Measurements from ENCODE around the gene TEX22. TPM values are rescaled to one million over a fixed set of nuclear protein-coding genes. Genes with fewer than 3 reads are reported as not detected.
A peak's percentile ranks its signal among the peaks of the same experiment; 100 is the strongest.

TEX22 gene
- total RNA-seq, result 0.33 and 0.51 TPM in 2 replicates
- polyA plus RNA-seq, result 0.02 and 0.05 TPM in 2 replicates
- 0.13 TPM in 1 of 2 replicates, not detected in the other for polyA plus RNA-seq (2012)
- 0.35 TPM in 1 of 2 replicates, not detected in the other for polyA minus RNA-seq (ENCODE audit: low replicate concordance)

GRCh38 chr14:105398044-105398725 lies at the start of gene TEX22:
TSS of gene TEX22 (plus strand) at chr14:105398538. CDS start at chr14:105399341, 803 bp downstream.
- TF ChIP-seq CTCF (conservative IDR thresholded peaks at IDR 0.05 in 1 of 2, IDR thresholded peaks at IDR 0.05 in 1 of 2; ENCODE audit: low read depth in 1 of 2, low read length in 2 of 2), result peak in 1 of 2 donors; percentile 9
- TF ChIP-seq EZH2 (IDR thresholded peaks at IDR 0.05; ENCODE audit: low read length, missing control alignments), result no peak
- peak within 1 kb of the TSS; percentile 76 for H3K27ac ChIP-seq (ENCODE audit: insufficient read depth, low read length)
- no peaks in the 10 kb centered on the region for H3K9me3 ChIP-seq (ENCODE audit: control insufficient read depth, insufficient read depth, low read depth, low read length)
- DNase-seq (ENCODE audit: low read depth in 2 of 2), result peak; percentile 69 to 75
- H3K9ac ChIP-seq (ENCODE audit: insufficient read depth, low read length), result peak within 1 kb of the TSS; percentile 77
- no peaks in the 10 kb centered on the region for H3K27me3 ChIP-seq (ENCODE audit: control insufficient read depth, insufficient read depth, low read length)
- peak within 1 kb of the TSS; percentile 65 to 89 (median 84) for H3K4me3 ChIP-seq (replicated peaks in 1 of 4; ENCODE audit: control extremely low read depth in 1 of 4, insufficient read depth in 1 of 4, low read depth in 3 of 4, low read length in 4 of 4)
- peaks cover 15% of the 10 kb centered on the region for H3K36me3 ChIP-seq (ENCODE audit: control insufficient read depth, insufficient read depth, low read length)
- H4K20me1 ChIP-seq (ENCODE audit: control insufficient read depth, extremely low read depth, insufficient read depth, low read length), result no peaks in the 10 kb centered on the region
- H2AFZ ChIP-seq (ENCODE audit: low read length), result peak within 1 kb of the TSS; percentile 41
- peak within 1 kb of the TSS; percentile 87 for H3K4me2 ChIP-seq (ENCODE audit: extremely low read depth, insufficient read depth, low read length)
- peaks cover 12% of the 10 kb centered on the region for H3K79me2 ChIP-seq (ENCODE audit: control insufficient read depth, insufficient read depth, low read length)
- H3K4me1 ChIP-seq (ENCODE audit: control insufficient read depth, extremely low read depth, insufficient read depth, low read length), result no peaks in the 10 kb centered on the region

- H3K79me2 ChIP-seq (ENCODE audit: control insufficient read depth, insufficient read depth, low read length), result no peaks in the 10 kb centered on the region
- TF ChIP-seq CTCF (conservative IDR thresholded peaks at IDR 0.05 in 1 of 2, IDR thresholded peaks at IDR 0.05 in 1 of 2; ENCODE audit: low read depth in 1 of 2, low read length in 2 of 2) (no peak), EZH2 (IDR thresholded peaks at IDR 0.05; ENCODE audit: low read length, missing control alignments) (no peak)
- H3K4me1 ChIP-seq (ENCODE audit: control insufficient read depth, extremely low read depth, insufficient read depth, low read length), result no peaks in the 10 kb centered on the region
- H3K27ac ChIP-seq (ENCODE audit: insufficient read depth, low read length), result no peak overlapping the region
- no peak overlapping the region for H3K9ac ChIP-seq (ENCODE audit: insufficient read depth, low read length)
- no peak for DNase-seq (ENCODE audit: low read depth in 2 of 2)
- H2AFZ ChIP-seq (ENCODE audit: low read length), result no peak overlapping the region
- no peaks in the 10 kb centered on the region for H3K9me3 ChIP-seq (ENCODE audit: control insufficient read depth, insufficient read depth, low read depth, low read length)
- H3K36me3 ChIP-seq (ENCODE audit: control insufficient read depth, insufficient read depth, low read length), result no peaks in the 10 kb centered on the region
- H4K20me1 ChIP-seq (ENCODE audit: control insufficient read depth, extremely low read depth, insufficient read depth, low read length), result no peaks in the 10 kb centered on the region
- H3K27me3 ChIP-seq (ENCODE audit: control insufficient read depth, insufficient read depth, low read length), result no peaks in the 10 kb centered on the region
- no peak overlapping the region for H3K4me2 ChIP-seq (ENCODE audit: extremely low read depth, insufficient read depth, low read length)
- no peak overlapping the region for H3K4me3 ChIP-seq (replicated peaks in 1 of 4; ENCODE audit: control extremely low read depth in 1 of 4, insufficient read depth in 1 of 4, low read depth in 3 of 4, low read length in 4 of 4)
Measured at GRCh38 chr14:105348945-105349699, 49.2 kb upstream of the TEX22 start.

- no peak for TF ChIP-seq CTCF (conservative IDR thresholded peaks at IDR 0.05 in 1 of 2, IDR thresholded peaks at IDR 0.05 in 1 of 2; ENCODE audit: low read depth in 1 of 2, low read length in 2 of 2)
- no peak for DNase-seq (ENCODE audit: low read depth in 2 of 2)
- no peak overlapping the region for H3K27ac ChIP-seq (ENCODE audit: insufficient read depth, low read length)
- H3K4me2 ChIP-seq (ENCODE audit: extremely low read depth, insufficient read depth, low read length), result no peak overlapping the region
- no peaks in the 10 kb centered on the region for H3K79me2 ChIP-seq (ENCODE audit: control insufficient read depth, insufficient read depth, low read length)
- H3K9ac ChIP-seq (ENCODE audit: insufficient read depth, low read length), result no peak overlapping the region
- no peak overlapping the region for H2AFZ ChIP-seq (ENCODE audit: low read length)
- no peak overlapping the region for H3K4me3 ChIP-seq (replicated peaks in 1 of 4; ENCODE audit: control extremely low read depth in 1 of 4, insufficient read depth in 1 of 4, low read depth in 3 of 4, low read length in 4 of 4)
- no peaks in the 10 kb centered on the region for H3K9me3 ChIP-seq (ENCODE audit: control insufficient read depth, insufficient read depth, low read depth, low read length)
- no peaks in the 10 kb centered on the region for H4K20me1 ChIP-seq (ENCODE audit: control insufficient read depth, extremely low read depth, insufficient read depth, low read length)
- no peaks in the 10 kb centered on the region for H3K4me1 ChIP-seq (ENCODE audit: control insufficient read depth, extremely low read depth, insufficient read depth, low read length)
- H3K27me3 ChIP-seq (ENCODE audit: control insufficient read depth, insufficient read depth, low read length), result no peaks in the 10 kb centered on the region
- no peaks in the 10 kb centered on the region for H3K36me3 ChIP-seq (ENCODE audit: control insufficient read depth, insufficient read depth, low read length)
Measured at GRCh38 chr14:105349992-105350391, 48.3 kb upstream of the TEX22 start.

Data from fibroblast of lung (primary cell).